Measurements from ENCODE around the gene GORASP2.
"Not testable (repeated sequence)": the region's sequence is repeated elsewhere in the genome, so short reads cannot be mapped to it uniquely, and the experiment has no call there.

The GORASP2 gene

GRCh38 chr2:170928824-170929685 is at the start of gene GORASP2:
GORASP2 (plus strand) TSS chr2:170929253; CDS start chr2:170929341, 88 bp downstream.
- DNase-seq = peak; percentile 95

GRCh38 chr2:170881840-170882239 is 47.2 kb upstream of the GORASP2 start:
- no peak for DNase-seq

DNA sequence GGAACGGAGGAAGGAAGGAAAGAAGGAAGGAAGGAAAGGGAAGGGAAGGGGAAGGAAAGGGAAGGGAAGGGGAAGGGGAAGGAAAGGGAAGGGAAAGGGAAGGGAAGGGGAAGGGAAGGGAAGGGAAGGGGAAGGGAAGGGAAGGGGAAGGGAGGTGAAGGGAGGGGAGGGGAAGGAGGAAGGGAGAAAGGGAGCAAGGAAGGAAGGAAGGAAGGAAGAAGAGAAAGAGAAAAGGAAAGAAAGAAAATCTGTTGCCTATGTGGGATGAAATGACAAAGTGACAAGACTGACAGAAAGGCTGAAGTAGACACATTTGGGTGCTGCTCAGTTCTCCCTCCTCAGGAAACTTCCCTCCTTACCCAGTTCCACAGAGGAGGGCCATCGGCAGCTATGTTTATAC is 46.3 kb upstream of the GORASP2 start:
- DNase-seq = no peak

GRCh38 chr2:170883683-170884082 is 45.4 kb upstream of the GORASP2 start:
- DNase-seq = no peak

DNA sequence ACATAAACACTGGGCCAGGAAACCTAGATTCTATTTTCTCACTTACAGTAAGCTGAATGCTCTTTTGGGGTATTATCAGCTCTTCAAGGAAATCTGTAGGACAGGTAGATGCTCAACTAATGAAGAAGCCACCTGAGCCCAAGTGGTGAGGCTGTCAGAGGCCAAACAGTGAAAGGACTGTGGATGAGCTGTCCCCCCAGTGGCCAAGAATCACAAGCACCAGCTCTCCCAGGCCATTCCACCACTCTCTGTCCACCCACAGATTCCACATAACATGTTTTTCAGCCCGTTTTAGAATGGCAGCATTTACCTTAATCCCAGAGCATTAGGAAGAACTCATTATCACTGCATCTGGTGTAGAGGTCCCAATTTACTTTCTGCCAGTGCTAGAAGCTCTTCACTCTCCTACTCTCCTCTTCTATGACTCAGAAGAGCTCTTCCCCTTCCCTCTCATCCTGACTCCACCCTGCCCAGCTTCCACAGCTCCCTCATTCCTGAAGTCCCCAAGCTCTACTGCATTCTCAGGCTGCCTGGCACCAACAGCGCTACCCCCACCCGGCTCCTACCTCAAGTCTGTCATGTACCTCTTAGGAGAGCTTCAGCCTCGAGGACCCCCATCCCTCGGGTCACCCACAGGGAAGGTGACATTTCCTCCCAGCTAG is 43.8 kb upstream of the GORASP2 start:
- DNase-seq = no peak

- no peak for DNase-seq
These were observed 42.7 kb upstream of the GORASP2 start for GRCh38 chr2:170886386-170886785.

- DNase-seq = no peak
These were observed 41.6 kb upstream of the GORASP2 start for GRCh38 chr2:170887496-170887895.

DNA sequence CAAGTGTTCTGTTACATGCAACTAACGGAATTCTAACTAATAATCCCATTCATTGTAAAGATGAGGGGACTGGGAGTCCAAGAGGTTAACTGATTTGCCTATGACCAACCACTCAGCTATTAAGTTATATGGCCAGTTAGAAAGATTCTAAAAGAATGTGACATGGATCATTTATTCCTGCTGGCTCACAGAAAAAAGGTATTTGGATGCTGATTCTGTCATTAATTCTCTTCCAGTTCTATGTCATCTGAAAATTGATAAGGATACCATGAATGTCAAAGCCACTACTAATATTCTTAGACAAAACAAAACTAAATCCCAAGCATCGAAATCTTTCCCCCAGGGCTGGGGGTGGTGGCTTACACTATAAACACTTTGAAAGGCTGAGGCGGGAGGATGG is 41.2 kb upstream of the GORASP2 start:
- no peak for DNase-seq

DNA sequence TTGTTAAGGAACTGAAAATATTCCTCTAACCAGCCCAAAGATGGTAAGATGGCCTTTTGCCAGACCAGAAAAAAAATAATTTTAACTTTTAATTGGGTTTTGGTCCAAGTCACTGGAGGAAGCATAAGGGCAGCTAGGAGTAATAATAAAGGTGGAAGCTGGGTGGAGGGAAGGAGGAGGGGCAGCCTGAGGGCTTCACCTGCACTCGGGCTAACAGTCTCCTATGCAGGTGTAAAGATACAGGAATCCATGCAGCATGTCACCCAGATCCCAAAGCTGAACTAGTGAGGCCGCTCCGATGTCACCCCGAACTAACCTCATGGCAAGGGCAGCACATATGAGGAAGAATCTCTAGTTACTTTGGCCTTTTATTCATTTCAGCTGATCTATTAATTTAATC is 37.2 kb upstream of the GORASP2 start:
- no peak for DNase-seq

GRCh38 chr2:170892391-170892951 is 36.6 kb upstream of the GORASP2 start:
- DNase-seq = no peak

DNA sequence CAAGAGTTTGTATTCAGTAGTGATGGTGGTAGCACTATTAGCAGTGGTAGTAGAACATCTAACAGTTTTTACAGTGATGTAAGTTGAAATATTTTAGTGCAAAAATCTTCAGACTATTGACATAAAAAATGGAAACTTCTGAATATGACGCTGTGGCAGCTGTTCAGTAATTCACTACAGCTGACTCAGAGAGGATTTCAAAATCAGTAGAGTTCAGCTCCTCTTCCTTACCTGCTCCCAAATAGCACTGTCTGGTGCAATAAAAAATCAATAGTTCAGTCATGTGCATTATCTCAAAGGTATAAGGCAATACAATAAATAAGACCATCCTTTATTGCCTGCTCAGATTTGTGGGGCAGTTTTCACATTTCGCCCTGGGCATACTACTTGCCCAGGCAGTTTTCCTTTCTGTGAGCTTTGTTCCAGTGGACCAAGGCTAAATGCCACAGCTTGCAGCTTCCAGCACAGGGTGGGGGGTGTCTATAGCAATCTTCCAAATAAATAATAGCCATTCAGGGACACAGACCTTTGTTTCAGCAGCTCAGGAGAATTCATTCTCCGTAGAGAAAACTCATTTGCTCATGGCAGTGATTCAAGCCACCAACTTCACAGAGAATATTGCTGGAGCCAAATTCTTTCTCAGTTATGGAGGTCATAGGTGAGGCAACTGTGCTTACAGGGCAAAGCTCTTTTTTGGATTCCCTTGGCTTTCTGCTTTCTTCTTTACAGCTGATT is 33.9 kb upstream of the GORASP2 start:
- no peak for DNase-seq

DNA sequence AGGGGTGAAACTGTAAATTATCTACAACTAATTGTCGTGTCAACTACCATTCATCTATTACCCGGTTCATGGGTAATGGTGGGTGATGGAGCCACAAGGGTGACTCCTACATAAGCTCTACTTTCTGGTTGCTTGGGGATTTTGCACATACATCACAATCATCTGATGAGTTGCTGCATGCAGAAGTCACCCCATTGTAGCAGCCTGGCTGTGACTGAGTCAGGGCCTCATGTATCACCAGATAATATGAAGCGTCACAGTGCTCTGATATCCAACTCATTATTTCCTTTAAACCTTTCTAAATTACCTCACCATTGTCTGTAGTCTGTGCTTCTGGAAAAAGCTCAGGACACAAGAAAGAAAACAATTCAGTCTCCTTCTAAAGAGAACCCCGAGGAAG is 32.4 kb upstream of the GORASP2 start:
- DNase-seq = no peak

DNA sequence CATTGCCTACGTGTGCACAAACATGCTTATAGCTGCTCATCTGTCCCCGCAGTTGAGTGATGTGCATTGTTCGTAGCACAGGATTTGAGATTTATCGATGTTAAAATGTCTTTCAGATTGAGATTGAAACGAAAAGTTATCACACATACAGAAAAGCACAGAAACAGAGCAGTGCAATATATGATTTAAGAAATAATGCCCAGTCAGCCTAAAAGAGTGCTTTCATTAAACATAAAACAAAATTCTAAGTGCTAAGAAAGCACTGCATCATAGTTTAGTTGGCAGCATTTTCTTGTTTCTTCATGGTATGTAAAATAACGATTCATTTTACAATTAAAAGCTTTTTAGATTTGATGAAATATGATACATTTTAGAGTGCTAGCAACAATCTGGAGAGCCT is 31.9 kb upstream of the GORASP2 start:
- DNase-seq = no peak

GRCh38 chr2:170905864-170906263 is 23.2 kb upstream of the GORASP2 start:
- no peak for DNase-seq

DNA sequence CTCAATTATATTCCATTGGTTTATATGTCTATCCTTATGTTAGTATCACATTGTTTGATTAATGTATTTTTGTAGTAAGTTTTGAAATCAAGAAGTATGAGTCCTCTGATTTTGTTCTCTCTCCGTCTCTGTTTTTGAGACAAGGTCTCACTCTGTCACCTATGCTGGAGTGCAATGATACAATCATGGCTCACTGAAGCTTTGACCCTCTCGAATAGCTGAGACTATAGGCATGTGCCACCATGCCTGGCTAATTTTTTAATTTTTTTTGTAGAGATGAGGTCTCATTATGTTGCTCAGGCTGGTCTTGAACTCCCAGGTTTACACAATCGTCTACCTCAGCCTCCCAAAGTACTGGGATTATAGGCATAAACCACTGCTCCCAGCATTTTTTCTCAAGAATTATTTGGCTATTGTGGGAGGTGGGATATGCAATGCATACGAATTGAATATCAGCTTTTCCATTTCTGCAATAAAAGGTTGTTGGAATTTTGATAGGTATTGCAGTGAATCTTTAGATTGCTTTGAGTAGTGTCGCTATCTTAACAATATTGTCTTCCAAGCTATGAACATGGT is 17.7 kb upstream of the GORASP2 start:
- DNase-seq = no peak

GRCh38 chr2:170914994-170915666 is 13.9 kb upstream of the GORASP2 start:
- not testable (repeated sequence) for DNase-seq

DNA sequence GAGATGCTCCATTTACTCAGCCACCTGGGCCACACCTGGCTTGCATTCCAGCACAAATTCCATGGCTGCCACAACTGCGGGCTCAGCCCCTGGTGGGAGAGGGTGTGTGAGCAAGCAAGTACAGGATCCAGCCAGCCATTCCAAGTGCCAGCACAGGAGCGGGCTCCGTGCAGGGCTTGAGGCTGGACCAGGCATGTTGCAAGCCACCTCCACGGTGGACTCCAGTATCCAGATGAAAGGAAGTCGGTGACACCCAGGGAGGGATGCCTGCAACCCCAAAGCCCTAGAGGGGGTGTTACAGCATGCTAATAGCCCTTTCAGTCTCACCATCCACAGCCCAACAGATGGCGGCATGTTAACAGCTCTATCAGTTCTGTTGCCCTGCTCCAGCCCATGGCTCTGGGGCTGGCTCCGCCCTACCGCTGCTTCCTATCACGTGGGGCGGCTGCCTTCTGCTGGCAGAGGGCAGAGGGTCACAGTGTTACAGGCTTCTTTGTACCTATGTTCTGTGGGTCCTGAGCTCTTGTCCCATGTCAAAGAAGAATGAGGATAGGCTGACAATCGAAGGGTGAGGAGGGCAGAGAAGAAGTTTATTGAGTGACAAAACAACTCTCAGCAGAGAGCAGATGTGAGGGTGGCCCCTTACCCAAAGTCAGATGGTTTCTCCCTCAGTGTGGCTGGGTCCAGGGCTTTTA is 11.7 kb upstream of the GORASP2 start:
- no peak for DNase-seq

DNA sequence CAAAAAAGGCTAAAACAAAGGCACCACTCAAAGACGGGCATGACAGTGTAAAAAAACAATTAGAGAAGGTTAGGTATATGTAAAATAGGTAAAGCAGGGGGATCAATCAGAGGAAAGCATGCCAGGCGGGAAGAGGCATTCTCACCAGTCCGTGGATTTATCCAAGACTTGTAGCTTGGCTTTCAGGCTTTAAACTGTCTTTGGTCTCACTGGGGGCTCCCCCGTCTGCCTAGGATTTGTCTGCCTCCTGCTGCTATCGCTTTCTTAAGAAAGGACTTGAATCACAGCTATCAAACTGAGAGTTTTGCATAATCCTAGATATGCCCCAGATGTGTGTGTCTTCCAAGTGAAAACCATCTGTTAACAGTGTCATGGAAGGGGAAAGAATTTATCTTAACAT is 11.1 kb upstream of the GORASP2 start:
- no peak for DNase-seq

- DNase-seq = not testable (repeated sequence)
These were observed 7.2 kb upstream of the GORASP2 start for GRCh38 chr2:170921873-170922272.

DNA sequence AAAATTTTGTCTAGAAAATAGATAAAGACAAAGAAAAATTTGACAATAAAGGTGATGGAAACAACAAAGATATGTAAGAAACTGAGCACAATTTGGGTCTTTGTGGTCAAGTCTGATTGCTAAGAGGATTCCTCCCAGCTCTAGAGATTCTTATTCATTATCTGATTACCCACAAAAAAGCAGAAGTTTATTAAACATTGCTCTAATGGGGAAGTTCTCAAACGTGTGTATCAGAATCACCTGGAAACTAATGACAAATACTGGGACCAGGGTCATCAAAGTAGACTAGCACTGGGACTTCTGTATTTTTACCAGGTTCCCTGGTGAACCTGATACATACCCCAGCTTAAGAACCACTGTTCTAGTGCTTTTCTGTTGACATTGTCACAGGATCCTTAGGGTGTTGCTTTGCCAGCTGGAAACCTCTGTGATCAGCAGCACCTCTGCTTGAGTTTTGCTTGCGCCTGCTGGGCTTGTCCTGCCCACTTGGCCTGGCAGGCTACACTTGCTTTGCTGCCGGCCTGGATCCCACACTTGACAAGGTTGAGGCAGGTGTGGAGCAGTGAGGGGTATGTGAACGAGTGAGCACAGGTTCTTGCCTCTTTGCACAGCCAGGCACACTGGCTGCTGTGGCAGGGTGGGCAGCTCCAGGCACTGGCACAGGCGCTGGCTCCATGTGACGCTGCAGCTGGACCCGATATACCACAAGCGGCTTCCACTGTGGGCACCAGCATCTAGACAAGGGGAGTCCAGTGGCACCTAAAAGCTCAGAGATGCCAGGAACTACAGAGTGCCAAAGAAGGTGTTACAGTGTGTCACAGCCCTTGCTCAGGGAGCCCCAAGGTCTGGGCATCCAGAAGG is 6.2 kb upstream of the GORASP2 start:
- no peak for DNase-seq

DNA sequence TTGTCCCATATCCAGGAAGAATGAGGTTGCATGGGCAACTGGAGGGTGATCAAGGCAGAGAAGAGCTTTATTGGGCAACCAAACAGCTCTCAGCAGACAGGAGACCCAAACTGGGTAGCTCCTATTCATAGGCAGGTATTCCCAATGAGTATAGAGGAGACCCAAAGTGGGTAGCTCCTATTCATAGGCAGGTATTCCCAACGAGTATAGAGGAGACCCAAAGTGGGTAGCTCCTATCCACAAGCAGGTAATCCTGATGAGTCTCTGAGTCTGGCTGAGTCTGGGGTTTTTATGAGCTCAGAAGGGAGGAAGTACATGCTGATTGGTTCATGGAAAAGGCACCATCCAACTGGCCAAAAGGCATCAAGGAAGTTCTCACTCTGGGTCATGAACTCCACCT is 5.3 kb upstream of the GORASP2 start:
- DNase-seq = no peak

All from GOT3 (cell line).